AG09309 (cell line): ENCODE measurements around the gene RELT.

Source experiments
- DNase-seq: peaks from one replicate; pipeline ENCODE4 v3.0.0-alpha.2; 2010; ENCODE audit warnings: low read depth
- H3K4me3 ChIP-seq: 2 replicates; pipeline ENCODE4 v1.5.1; 2011; ENCODE audit warnings: mild to moderate bottlenecking, low read depth, low read length, moderate library complexity; ENCODE audit not compliant: control insufficient read depth
- TF ChIP-seq, protein P1 (sequence below): IDR thresholded peaks from 2 replicates; pipeline ENCODE4 v1.5.1; 2011; ENCODE audit warnings: mild to moderate bottlenecking, low read depth, low read length, inconsistent platforms; ENCODE audit not compliant: insufficient read depth, control insufficient read depth; ENCODE audit errors: missing control alignments

RELT gene

GRCh38 chr11:73348838-73349237, 27.4 kb upstream of the RELT start:
- DNase-seq = no peak
- TF ChIP-seq, protein P1, sequence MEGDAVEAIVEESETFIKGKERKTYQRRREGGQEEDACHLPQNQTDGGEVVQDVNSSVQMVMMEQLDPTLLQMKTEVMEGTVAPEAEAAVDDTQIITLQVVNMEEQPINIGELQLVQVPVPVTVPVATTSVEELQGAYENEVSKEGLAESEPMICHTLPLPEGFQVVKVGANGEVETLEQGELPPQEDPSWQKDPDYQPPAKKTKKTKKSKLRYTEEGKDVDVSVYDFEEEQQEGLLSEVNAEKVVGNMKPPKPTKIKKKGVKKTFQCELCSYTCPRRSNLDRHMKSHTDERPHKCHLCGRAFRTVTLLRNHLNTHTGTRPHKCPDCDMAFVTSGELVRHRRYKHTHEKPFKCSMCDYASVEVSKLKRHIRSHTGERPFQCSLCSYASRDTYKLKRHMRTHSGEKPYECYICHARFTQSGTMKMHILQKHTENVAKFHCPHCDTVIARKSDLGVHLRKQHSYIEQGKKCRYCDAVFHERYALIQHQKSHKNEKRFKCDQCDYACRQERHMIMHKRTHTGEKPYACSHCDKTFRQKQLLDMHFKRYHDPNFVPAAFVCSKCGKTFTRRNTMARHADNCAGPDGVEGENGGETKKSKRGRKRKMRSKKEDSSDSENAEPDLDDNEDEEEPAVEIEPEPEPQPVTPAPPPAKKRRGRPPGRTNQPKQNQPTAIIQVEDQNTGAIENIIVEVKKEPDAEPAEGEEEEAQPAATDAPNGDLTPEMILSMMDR = no peak
- no peak overlapping the region for H3K4me3 ChIP-seq

DNA sequence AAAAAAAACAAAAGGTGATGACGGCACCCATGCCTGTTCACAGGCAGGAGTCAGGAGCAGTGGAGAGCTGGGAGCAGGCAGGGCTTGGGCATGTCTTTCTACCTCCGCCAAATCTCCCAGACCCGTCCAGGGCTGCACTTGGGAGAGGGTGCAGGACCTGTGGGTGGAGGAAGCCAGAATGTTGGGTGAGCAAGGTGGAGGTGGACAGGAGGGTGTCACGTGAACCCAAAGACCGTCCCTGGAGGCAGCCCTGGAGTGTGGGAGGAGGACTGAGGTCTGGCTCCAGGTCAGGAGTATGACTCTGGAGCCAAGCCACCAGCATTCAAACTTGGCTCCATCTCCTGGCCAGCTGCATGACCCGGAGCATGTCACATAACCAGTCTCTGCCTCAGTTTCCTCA, 26.6 kb upstream of the RELT start:
- no peak for DNase-seq
- TF ChIP-seq, protein P1 = no peak
- H3K4me3 ChIP-seq = no peak overlapping the region

DNA sequence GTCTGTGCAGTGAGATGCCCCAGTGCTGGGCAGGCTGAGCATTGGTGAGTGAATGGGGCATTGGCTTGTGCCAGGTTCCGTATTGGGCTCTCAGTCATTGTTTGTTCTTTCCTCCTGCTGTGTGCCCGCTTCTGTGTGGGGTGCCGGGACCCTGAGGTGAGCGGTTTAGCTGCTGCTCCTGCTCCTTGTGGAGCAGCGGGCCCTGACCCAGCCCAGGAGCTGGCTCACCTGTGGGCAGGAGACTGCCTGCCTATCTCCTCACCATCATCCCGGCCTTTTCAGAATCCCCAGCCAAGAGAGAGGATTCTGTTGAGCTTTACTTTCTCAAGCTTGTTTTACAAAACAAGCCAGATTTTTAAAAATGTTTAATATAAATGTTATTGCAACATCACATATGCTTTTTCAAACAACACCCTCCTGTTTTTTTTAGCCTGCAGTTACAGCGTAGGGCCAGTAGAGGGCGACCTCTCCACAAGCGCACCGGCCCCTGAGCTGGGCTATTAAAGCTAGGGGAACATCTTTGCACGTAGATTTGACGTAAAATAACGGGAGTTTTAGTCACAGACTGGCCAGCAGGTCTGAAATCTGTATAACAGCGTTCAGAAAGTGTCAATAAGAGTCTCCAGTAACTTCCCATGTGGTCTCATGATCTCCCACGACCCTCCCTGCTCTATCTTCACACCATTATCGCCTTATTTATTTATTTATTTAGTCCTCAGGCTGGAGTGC, 25.1 kb upstream of the RELT start:
- H3K4me3 ChIP-seq = no peak overlapping the region
- DNase-seq = peak; percentile 40
- TF ChIP-seq, protein P1 = peak; percentile 99

- no peak overlapping the region for H3K4me3 ChIP-seq
- TF ChIP-seq, protein P1 = no peak
- DNase-seq = no peak
Measured at GRCh38 chr11:73353422-73353821, 22.8 kb upstream of the RELT start.

DNA sequence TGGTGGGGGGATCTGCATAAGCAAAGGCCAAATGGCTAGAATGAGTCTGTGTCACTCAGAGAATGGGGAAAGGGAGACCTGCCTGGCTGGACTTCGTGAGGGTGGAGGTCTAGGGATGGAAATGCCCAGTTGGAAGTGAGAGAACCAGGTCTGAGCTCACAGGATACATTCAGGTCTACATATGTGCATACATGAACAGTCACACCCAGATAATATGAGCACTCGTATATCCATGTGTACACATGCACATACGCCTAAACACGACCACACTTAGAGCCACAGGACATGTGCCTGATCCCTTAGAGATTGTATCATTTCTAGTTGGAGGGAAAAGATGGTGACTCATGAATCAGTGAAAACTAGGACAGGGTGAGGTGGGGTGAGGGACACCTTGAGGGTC, 21.1 kb upstream of the RELT start:
- TF ChIP-seq, protein P1 = no peak
- no peak for DNase-seq
- H3K4me3 ChIP-seq = no peak overlapping the region

DNA sequence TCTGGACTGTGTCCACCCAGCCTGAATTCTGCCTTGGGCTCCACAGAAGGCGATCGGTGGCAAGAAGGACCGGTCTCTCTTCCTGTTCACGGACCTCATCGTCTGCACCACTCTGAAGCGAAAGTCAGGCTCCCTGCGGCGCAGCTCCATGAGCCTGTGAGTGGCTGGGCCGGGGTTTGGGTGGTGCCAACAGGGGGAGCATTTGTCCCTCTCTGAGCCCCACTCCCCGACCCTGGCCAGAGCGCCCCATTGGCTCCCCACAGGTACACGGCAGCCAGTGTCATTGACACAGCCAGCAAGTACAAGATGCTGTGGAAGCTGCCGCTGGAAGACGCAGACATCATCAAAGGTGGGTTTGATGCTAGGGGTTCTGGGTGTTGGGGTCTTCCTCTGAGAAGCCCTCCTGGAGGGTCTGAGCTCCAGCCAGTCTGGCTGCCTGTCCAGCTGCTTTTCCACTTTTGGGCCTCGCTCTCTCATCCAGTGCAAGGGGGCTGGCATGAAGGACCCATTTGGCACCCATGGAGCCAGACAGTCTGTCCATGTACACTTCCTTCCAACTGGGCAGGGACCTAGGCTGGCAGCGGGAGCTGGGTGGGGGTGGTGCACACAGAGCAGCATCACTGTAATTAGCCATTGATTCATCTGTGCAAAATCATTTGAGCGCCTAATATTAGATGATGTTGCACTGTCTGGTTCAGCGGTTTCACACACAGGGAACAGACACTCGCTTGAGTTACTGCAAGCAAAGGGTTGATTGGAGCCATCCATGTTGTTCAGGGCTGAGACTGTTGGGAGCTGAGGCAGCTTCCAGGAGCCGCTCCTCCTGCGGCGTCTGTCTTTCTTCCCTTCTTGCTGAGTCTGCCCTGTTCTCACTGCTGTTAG, 19.0 kb upstream of the RELT start:
- DNase-seq = no peak
- TF ChIP-seq, protein P1 = no peak
- H3K4me3 ChIP-seq = no peak overlapping the region
